Left forelimb (tissue), 1 donor: ENCODE measurements around the gene SLC23A2.

Experiments used
- DNase-seq: peaks from one replicate; pipeline ENCODE4 v3.0.0-alpha.2; 2018; ENCODE audit warnings: low spot score

Gene SLC23A2

DNA sequence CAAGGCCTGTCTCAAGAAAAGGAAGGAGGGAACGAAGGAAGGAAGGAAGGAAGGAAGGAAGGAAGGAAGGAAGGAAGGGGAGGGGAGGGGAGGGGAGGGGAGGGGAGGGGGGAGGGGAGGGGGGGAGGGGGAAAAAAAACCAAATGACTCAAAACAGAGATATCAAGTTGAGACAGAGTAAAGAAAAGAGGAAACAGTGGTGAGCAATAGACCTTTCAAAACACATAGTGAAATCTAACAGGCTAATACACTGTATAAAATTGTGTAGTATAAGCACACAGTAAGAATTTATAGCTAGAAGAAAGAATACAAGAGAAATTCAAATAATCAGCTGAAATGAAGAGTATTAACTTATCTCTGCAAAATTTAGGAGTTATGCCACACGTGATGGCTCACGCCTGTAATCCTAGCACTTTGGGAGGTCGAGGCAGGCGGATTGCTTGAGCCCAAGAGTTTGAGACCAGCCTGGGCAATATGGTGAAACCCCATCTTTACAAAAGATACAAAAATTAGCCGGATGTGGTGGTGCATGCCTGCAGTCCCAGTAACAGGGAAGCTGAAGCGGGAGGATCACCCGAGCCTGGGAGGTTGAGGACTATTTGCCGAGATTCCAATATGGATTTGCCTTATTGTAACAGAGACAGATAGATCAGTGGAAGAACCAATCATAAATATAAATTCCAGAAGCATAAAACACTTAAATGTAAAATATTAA is 156.4 kb downstream of the SLC23A2 start:
- DNase-seq = no peak

DNA sequence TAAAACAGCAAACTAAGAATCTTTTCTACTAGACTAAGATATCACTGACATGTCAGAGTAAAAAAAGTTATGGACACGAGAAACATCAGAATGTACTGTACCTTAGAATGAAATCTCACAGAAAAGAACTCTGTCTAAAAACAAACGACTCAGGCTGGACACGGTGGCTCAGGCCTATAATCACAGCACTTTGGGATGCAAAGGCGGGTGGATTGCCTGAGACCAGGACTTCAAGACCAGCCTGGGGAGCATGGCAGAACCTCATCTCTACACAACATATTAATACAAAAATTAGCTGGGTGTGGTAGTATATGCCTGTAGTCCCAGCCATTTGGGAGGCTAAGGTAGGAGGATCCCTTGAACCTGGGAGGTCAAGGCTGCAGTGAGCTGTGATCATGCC is 157.0 kb downstream of the SLC23A2 start:
- DNase-seq = no peak

DNA sequence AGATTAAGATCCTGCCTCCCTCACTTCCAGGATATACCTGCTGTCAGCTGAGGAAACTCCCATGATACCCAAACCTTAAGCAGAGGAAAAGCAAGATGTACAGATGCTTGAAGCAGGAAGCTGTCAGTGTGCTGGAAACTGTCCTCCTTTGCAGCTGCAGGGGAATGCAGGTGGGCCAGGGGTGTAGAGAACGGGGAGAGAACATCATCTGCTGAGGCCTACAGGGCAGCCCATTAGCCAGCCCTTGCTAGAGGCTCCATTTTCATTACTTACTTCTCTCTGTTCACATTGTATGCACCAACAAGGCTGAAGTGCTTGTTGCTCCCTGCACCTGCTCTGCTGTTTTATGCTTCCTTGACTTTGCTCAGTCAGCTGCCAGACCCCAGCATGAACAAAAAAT is 160.5 kb downstream of the SLC23A2 start:
- no peak for DNase-seq

DNA sequence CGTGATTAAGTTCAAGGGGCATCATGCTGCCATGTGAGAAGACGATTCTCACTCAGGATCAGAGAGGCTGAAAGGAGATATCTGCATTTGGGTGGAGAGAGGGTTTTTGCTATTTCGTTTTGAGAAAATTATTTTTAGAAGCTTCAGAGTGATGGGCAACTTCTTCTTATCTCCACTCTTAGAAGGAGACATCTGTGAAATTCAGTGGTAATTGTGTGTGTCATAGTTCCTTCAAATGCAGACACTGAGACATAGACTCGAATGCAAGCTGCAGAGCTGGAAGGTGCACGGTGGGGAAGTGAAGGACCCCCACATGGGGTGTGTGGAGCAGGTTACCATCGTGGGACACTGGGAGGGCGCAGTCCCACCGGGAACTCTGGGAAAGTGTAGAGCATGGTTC is 162.8 kb downstream of the SLC23A2 start:
- no peak for DNase-seq

DNA sequence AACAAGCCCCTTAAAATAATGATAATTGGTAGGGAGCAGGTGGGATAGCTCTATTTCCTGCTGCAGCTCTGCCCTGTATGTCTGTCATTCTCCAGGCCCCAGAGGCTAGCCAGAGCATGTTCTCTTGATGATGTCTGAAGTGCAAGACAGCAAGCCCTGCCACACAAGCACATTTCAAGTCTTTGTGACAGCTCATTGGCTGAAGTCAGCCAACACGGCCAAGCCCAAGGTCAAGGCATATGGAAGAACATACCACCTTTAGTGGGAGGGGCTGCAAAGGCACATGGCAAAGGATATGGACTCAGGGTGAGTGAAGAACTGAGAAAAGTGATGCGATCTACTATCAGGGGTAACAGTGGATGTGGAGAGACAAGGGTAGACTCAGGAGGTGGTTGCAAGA is 163.6 kb downstream of the SLC23A2 start:
- no peak for DNase-seq

DNA sequence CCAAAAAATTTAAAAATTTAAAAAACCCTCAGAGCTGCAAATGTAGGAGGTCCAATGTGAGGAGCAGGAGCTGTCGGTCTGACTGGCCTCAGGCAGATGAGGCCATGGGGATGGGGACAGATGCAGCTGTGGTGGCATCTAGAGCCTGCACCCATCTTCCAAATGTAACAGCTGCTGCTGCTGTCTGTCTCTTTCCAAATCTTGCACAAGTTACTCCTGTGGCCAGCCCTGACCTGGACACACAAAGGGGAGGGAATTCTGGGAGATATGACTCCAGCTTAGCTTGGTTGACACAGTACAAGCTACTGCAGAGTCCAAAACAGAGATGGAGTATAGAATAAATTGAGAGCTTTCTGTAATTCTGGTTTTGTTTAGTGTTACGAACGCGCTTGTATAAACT is 164.4 kb downstream of the SLC23A2 start:
- no peak for DNase-seq

DNA sequence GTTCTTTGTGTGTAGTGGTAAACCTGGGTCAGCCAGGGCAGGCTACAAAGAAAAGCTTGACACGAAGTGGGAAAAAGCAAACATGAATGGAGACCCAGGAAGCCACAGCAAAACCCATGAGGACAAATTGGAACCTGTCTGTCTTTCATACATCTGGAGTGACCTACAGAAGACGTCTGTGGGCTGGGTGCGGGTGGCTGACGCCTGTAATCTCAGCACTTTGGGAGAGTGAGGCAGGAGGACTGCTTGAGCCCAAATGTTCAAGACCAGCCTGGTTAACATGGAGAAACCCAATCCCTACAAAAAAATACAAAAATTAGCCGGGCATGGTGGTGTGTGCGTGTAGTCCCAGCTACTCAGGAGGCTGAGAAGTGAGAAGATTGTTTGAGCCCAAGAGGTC is 164.8 kb downstream of the SLC23A2 start:
- no peak for DNase-seq

DNA sequence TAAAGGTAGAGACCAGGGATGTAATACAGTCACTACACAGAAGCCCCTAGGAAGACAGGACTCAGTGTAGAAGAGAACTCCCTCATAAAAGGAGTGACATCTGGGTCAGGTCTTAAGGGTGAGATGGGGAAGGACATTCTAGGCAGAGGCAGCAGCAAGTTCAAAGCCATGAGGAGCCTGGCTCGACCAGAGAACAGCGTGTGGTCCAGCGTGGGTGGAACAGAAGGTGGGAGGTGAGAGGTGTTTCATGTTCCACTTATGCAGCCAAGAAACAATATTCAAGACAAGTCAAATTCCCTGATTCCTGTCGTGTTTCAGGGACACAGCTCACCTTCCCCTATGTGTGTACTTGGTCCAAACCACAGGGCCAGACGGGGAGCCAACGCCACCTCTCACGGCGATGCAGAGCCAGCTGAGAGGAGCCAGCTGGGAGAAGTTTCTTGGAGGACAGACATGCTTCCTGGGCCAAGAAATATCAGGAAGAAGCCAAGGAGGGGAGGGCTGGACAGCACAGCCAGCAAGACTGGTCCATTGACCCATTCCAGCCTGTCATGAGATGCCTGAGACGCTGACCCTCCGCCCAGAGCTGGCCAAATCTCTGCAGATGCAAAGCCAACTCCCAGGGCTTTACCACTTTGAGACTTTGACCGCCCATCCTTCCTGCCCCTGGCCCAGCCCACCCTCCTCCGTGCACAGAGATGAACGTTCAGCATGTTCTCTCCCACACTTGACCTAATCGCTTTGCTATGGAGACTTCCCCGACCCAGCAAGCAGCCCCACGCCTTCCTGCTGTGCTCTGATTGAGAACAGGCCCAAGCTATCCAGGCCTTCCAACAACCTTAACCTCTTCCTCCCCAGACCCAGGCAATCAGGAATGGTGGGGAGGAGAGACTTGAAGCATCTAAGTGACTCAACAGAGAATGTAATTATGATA is 165.8 kb downstream of the SLC23A2 start:
- peak; percentile 91 for DNase-seq

DNA sequence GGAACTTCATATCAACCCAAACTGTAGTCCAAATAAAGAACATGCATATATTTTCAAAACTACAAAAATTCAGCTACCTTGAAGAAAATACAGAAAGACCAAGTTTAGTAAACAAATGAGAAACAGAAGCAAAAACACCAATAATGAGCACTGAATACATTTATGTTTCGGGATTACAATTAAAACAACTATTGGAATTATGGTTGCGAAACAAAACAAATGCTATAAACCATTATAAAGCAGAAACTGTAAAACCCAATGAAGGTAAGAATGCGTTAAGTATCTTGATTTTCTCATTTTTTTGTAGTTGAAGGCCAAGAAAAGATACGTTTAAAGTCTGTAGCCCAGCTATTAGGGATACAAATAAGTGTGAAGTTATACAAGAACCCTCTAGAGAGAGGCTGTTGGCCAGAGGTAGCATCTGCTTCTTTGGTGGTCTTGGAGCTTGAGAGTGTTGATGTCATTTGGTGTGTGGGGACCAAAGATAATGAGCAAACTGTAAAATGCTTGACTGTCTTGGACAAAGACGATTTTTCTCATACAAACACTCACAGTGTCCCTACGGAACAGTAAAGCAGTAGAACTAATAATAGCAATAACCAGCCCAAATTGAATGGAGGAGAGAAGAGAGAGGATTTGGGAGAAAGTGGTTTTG is 168.1 kb downstream of the SLC23A2 start:
- DNase-seq = no peak

DNA sequence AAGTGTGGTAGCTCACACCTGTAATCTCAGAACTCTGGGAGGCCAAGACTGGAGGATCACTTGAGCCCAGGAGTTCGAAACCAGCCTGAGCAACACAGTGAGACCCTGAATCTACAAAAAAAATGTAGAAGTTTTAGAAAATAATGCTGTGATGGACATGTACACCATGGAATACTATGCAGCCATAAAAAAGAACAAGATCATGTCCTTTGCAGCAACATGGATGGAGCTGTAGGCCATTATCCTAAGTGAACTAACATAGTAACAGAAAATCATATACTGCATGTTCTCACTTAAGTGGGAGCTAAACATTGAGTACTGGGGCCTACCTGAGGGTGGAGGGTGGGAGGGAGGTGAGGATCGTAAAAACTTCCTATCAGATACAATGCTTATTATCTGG is 168.8 kb downstream of the SLC23A2 start:
- DNase-seq = no peak

DNA sequence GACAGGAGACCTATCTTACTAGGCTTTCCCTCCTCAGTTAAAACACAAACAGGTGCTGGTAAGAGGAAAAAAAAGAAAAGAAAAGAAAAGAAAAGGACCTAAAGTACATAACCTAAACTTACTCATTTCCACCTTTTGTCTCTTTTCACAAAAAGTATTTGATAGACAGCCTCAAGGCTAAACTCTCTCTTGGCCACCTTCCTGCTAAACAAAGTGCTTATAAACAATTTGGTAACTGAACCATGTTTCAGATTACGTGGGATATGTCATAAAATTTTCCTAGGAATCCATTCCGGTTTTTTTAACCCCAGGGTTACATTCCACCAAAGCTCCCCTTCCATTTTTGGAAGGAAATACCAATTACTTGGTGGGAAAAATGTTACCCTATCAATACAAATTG is 170.6 kb downstream of the SLC23A2 start:
- no peak for DNase-seq

DNA sequence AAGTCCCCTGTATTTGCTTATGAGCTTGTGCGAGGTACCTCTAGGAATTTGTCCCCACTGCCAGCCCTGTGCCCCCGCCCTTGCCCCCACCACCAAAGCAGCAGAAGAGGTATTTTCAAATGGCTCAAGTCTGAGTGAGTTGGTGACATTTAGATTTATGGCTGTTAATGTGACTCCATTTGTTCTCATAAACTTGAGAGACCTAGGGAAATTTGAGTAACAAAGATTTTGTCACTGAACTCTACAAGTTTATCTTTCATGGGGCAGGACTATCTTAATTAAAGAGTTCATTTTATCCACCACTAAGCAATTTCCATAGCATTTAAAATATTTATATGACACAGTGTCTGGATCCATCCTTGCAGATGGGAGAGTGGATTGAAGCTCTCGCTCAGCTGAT is 171.1 kb downstream of the SLC23A2 start:
- no peak for DNase-seq

DNA sequence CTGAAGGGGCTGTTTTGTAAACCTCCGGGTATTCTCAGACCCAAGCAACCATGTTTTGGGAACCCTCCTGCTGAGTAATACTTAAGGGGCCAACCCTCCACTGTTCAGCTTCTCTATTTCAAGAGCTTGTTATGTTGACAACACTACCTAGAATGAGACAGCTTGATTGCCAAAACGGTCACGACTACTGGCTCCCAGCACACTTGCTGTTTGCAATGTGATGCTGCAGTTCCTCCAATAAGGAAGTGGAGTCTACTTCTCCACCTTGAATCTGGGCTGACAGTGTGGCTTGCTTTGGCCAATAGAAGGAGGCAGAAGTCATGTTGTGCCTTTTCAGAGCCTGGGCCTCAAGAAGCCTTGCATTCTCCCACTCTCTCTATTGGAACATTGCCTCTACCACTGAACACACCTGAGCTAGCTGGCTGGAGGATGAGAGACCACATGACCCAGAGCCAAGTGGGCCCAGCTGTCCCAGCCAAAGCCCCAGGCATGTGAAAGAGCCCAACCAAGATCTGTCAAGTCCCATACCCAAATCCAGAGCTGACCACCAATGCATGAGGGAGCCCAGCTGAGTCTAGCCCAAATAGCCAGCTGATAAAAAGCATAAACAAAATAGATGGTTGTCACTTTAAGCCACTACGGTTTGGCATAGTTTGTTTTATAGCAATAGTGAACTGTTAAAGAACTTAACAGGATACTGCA is 171.6 kb downstream of the SLC23A2 start:
- DNase-seq = no peak

DNA sequence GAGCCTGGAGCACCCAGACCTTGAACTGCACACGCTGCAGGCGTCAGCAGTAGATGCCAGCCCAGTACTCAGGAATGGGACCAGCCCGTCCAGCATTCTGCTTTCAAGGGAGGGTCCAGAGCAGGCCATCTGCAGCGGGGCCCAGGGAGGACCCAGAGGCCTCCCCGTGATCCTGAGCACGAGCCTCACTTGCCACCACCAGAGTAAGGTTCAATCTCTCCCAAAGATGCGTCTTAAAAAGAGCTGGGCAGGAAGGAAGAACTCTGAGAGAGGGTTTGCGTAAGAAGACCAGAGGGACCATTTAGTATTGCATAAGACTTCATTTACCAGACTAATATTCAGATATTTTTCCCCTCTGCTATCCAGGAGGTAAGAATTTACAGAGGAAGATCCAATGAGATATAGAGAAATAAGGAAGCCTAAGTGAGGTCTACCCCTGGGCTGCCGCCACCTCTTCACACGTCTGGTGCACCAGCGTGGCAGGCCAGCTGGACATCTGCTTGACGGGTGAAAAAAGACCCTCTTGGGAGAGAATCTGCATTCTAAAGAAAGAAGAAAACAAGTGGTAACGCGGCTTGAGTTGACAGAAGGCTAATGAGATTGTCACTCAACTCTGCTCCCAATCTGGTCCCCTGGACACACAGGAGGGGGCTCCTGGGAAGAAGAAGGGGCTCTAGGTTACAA is 172.3 kb downstream of the SLC23A2 start:
- no peak for DNase-seq

DNA sequence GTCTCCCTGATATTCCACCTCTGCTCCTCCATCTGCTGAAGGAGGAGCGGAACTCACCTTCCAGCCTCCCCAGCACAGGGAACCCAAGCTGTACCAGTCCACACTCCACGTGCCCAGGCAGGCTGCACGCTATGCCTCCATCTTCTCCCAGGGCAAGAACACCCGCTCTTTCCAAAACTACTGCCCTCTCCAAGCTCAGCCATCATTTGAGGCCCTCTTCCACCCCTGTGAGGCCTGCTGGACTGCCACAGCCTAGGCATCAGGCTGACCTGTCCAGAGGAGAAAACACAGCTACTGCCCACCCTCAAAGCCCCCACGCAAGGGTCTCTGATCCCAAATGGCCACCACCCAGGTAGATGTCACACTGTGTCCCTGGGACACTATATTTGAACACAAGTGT is 179.7 kb downstream of the SLC23A2 start:
- no peak for DNase-seq

DNA sequence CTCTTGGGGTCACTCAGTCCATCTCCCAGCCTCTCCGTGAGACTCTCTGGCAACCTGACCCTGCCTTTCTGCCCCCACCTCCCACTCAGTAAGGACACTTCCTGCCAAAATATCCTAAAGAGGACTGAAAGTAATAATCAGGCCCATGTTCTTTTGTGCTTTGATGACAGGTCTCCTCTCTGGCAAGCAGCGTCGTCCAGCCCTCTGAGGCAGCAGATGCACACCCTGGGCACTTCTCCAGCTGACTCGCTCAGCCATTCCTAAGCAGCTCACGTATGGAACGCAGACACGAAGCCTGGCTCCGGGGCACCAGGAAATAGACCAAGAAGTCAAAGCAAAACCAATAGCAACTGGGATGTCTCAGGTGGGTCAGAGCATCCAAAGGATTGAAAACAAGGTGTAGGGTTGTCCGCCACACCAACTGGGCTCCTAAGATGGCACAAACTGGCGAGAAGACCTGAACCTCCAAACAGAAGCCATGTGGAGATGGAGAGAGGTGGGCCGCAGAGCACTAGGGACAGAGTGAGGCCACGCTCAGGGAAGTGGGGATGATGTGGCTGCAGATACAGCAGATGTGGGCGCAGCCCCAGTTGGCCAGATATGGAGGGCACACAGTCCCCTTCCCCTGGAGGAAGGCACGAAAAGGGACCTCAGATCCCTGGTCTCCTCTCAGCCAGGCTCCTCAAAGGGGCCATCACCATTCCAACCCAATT is 180.3 kb downstream of the SLC23A2 start:
- DNase-seq = peak; percentile 77

DNA sequence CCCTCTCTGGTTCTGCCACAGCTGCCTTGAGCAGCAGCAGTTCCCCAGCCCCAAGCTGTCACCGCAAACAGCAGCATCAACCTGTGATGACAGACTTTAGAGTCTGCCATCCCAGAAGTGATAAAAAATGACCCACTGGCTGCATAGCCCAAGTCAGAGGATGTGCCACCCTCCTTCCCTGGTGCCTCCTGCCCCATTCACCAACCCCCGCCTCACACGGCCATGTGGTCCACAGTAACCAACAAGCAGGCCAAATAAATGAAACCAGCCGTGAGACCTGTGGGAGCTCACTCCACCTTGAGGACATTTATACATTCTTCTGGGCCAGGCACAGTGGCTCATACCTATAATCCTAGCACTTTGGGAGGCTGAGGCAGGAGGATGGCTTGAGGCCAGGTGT is 181.4 kb downstream of the SLC23A2 start:
- DNase-seq = no peak

DNA sequence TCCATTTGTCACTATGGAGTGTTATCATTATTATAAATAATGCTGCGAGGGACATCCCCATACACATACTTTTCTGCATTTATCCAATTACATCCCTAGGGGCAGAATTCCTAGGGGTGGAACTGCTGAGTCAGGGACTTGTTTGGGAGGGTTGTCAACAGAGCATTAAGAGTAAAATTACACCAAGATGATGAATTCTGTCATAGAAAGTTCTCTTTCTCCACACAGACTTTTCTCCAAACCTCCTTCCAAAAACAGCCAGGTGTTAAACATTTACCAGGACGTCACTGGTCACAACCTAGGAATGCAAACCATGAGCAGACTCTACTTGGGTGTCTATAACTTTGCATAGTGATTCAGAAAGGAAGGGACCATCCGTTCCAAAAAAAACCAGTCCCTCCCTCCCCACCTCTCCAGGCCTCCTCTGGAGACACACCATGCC is 184.1 kb downstream of the SLC23A2 start:
- no peak for DNase-seq

DNA sequence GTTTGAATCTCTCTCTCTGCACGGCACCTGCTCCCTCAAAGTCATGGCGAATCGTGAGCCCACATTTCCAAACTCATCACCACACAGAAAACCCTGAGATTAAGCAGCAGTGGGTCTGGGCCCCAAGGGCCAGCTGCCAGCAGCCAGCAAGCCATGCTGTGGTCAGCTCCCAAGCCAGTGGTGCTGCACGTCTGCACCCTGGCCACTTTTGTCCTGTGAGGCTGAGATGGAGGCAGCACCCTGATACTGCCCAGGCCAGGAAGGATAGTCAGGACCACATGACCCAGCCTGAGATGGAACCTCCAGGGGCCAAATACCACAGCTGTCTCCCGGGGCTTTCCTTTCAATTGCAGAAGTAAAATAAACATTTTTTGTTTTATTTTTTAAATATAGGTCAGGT is 185.7 kb downstream of the SLC23A2 start:
- DNase-seq = no peak

DNA sequence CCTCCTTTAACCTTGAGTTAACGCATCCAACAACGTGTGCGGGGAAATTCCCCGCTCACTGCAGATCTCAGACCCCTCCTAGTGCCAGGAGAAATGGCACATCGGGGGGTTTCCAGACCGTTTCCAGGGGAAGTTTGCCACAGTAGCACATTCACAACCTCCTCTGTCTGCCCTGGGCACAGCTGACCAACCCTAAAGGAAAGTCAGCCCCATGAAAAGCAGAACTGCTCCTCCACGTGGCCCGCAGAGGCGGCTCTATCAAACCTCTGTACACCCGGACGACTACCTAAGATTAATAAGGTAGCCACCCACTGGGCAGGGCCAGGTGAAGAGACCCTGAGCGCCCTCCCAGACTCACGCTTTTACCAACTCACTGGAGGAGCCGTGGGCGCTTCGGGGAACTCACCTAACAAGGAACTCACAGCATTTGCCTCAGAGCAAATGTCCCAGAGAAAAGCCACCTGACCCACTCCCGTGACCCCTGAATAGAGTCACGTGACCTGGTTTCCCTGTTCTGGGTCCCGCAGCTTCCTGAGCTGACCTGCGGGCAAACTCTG is 186.5 kb downstream of the SLC23A2 start:
- no peak for DNase-seq
